GM12878 (cell line): ENCODE results near the gene ELP4.

Source experiments
- CBFB ChIP-seq: IDR thresholded peaks from 2 replicates; pipeline ENCODE4 v1.6.1; 2016; ENCODE audit warnings: antibody characterized with exemption, low read depth
- CTCF ChIP-seq, 3 experiments: IDR thresholded peaks in 2 of 3; conservative IDR thresholded peaks in 1 of 3; 2 replicates each; pipeline ENCODE4 v1.5.1; 2011; ENCODE audit warnings: low read depth in 3 of 3, low read length in 3 of 3, mild to moderate bottlenecking in 3 of 3, control low read depth in 2 of 3, moderate library complexity in 2 of 3, inconsistent platforms in 1 of 3, mixed read lengths in 1 of 3; ENCODE audit not compliant: control insufficient read depth in 2 of 3, insufficient read depth in 1 of 3; ENCODE audit errors: extremely low read depth in 1 of 3

DNA sequence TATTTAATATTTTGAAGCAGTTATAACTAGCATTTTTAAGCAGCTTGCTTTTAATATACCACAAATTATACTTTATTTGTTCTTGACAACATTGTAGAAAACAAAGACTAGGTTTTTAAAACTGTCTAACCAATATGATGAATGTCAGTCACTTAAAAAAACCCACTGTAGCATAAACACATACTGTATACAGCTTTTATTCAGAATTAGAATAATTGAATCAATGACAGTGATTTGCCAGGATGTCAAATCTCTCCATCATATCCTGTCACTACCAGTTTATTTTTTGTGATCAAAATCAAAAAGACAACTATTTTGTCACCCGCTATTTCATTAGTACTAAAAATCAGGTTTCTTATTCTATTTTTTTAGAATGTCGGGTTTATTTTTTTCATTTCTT lies 275.0 kb downstream of the ELP4 start:
- TF ChIP-seq CBFB = no peak
- TF ChIP-seq CTCF (IDR thresholded peaks at IDR 0.05 in 2 of 3, conservative IDR thresholded peaks at IDR 0.05 in 1 of 3; ENCODE audit: control insufficient read depth in 2 of 3, extremely low read depth in 1 of 3, insufficient read depth in 1 of 3, low read depth in 3 of 3, low read length in 3 of 3) = no peak
